HL-60 (cell line): Measurements from ENCODE around the gene ZFHX3.

Experiments used
- DNase-seq, 2 experiments: peaks; one replicate each; pipeline ENCODE4 v3.0.0-alpha.2; 2010 to 2020; ENCODE audit warnings: low read depth in 1 of 2, low spot score in 1 of 2
- H3K27ac ChIP-seq: fragments of 250-450 bp; sonication (Bioruptor Pico); replicated peaks from 2 replicates; pipeline ENCODE4 v1.5.1; 2020; ENCODE audit warnings: mild to moderate bottlenecking, moderate library complexity
- H3K27me3 ChIP-seq: fragments of 250-450 bp; sonication (Bioruptor Pico); 2 replicates; pipeline ENCODE4 v1.5.1; 2021; ENCODE audit warnings: mild to moderate bottlenecking, moderate library complexity; ENCODE audit not compliant: insufficient read depth, poor library complexity, severe bottlenecking
- H3K4me3 ChIP-seq: replicated peaks from 2 replicates; pipeline ENCODE4 v1.5.1; 2011; ENCODE audit warnings: mild to moderate bottlenecking, control low read depth, low read length; ENCODE audit not compliant: insufficient read depth
- CTCF ChIP-seq: IDR thresholded peaks from one replicate; pipeline ENCODE4 v1.5.1; 2011; ENCODE audit warnings: low read length, control low read depth, inconsistent platforms; ENCODE audit not compliant: insufficient read depth
- GABPA ChIP-seq: IDR thresholded peaks from 2 replicates; pipeline ENCODE4 v1.6.1; 2012; ENCODE audit warnings: low read depth
- POLR2AphosphoS5 ChIP-seq: IDR thresholded peaks from 2 replicates; pipeline ENCODE4 v1.6.1; 2012; ENCODE audit warnings: low read depth
- SPI1 ChIP-seq: IDR thresholded peaks from 2 replicates; pipeline ENCODE4 v1.6.1; 2012; ENCODE audit warnings: low read depth, mild to moderate bottlenecking, borderline replicate concordance
- TF ChIP-seq, protein P1 (sequence below): IDR thresholded peaks from 2 replicates; pipeline ENCODE4 v1.6.1; 2012; ENCODE audit warnings: low read depth; ENCODE audit not compliant: insufficient replicate concordance

Gene ZFHX3

GRCh38 chr16:73054813-73055482, 7.0 kb upstream of the ZFHX3 start:
- no peak overlapping the region for H3K27ac ChIP-seq
- TF ChIP-seq, protein P1, sequence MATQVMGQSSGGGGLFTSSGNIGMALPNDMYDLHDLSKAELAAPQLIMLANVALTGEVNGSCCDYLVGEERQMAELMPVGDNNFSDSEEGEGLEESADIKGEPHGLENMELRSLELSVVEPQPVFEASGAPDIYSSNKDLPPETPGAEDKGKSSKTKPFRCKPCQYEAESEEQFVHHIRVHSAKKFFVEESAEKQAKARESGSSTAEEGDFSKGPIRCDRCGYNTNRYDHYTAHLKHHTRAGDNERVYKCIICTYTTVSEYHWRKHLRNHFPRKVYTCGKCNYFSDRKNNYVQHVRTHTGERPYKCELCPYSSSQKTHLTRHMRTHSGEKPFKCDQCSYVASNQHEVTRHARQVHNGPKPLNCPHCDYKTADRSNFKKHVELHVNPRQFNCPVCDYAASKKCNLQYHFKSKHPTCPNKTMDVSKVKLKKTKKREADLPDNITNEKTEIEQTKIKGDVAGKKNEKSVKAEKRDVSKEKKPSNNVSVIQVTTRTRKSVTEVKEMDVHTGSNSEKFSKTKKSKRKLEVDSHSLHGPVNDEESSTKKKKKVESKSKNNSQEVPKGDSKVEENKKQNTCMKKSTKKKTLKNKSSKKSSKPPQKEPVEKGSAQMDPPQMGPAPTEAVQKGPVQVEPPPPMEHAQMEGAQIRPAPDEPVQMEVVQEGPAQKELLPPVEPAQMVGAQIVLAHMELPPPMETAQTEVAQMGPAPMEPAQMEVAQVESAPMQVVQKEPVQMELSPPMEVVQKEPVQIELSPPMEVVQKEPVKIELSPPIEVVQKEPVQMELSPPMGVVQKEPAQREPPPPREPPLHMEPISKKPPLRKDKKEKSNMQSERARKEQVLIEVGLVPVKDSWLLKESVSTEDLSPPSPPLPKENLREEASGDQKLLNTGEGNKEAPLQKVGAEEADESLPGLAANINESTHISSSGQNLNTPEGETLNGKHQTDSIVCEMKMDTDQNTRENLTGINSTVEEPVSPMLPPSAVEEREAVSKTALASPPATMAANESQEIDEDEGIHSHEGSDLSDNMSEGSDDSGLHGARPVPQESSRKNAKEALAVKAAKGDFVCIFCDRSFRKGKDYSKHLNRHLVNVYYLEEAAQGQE = no peak
- TF ChIP-seq GABPA (no peak), POLR2AphosphoS5 (no peak), CTCF (no peak), SPI1 (no peak)
- H3K4me3 ChIP-seq = no peak overlapping the region
- DNase-seq = no peak
- peaks cover 5% of the 10 kb centered on the region for H3K27me3 ChIP-seq

DNA sequence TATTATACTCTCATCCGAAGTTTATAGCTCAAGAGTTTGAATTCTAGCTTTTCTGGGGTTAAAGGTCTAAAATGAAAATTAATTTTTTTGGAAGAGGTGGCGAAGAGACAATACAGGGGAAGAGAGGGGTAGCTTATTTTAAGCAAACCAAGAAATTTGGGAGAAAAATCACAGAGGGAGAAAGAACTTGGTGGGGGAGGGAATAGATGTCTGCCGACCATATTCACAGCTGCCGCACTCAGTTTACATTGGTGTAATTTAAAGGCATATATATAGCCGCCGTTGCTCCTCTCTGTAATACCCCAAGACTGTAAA, 6.5 kb upstream of the ZFHX3 start:
- no peak overlapping the region for H3K27ac ChIP-seq
- TF ChIP-seq GABPA (no peak), SPI1 (no peak), CTCF (no peak), POLR2AphosphoS5 (no peak)
- TF ChIP-seq, protein P1 = no peak
- H3K27me3 ChIP-seq = peaks cover under 1% of the 10 kb centered on the region
- no peak overlapping the region for H3K4me3 ChIP-seq
- no peak for DNase-seq

- TF ChIP-seq GABPA (no peak), CTCF (no peak), SPI1 (no peak)
- DNase-seq = no peak
- no peaks in the 10 kb centered on the region for H3K27me3 ChIP-seq
- no peak overlapping the region for H3K4me3 ChIP-seq
- H3K27ac ChIP-seq = no peak overlapping the region
Measured at GRCh38 chr16:73054125-73054484, 6.2 kb upstream of the ZFHX3 start.
